Endothelial cell of hepatic sinusoid (primary cell): ENCODE measurements around the gene TRAK2.

Experiments
- in situ Hi-C: cut with HindIII; loops from 2 replicates; pipeline ENCODE4 v1.10.0; 2017; ENCODE audit warnings: low sequenced_read_pairs

The TRAK2 gene

GRCh38 chr2:201419057-201419635 lies 32.1 kb downstream of the TRAK2 start:
- in situ Hi-C loops, result no loop called here

DNA sequence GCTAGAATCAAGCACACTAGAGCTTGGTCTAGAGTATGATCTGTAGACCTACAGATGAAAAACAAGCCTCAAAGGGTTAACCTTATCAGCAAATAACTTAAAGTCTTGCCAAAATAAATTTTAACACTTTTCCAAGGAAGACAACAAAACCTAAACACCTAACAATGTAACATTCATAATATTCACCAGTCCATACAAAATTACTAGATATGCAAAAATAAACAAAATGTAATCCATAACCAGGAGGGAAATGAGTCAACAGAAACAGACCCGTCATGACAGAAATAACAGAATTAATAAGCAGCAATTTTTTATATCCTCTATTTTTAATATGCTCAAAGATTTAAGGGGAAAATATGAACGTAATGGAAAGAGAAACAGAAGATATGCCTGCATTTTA lies 36.1 kb downstream of the TRAK2 start:
- in situ Hi-C loops, result no loop called here

DNA sequence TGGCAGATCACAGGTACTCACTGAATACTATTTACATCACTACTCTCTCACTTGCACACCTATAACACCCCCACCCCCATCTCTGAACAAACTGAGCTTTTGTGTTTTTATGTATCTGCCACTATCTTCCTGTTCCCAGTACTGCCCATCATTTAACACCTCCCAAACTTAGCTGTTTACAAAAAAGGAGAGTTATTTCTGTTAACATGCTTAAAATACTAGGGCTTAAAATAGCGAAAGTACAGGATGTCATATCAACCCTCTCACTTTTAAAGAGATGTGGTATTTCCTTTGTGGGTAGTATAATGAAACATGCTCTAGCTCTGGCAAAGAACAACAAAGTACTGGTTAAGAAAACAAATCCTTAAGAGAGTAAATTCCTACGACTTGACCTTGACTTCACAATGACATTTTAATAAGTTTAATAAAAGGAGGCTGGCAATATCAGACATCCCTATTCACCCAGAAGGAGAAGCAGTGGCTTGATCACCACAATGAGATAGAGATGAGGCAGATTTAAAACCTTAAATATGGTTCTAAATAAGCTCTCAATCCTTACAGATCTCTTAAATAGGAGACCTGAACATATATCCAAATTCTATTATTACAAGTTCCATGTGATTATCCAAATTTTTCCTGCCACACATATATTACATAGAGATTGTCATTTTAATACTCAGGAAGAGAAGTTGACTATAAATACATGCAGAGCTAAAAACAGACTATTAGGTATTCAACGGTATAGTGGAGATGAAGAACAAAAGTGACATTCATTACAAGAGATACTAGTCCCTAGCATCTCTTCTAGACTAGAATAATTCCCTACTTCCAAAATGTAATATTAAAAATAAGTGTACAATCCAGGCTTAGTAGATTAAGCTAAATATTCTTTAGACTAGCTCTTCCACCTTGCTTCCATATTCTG lies 36.9 kb downstream of the TRAK2 start:
- in situ Hi-C loops, result no loop called here

DNA sequence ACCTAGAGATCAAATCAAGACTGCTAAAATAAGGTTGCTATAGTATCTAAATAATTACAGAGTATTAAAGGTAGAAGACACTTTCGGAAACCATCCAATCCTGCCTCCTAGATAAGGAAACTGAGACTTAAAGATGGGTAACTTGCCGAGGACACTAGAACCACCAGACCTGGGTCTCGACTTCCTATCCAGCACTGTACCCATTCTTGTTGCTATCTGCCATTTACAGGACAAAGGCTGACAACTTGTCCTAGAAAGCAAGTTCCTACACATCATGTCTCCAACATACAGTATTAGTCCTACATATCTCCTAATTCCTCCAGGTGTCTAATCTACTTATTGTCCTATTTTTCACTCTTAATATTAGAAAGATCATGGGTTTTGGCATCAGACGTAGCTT lies 37.7 kb downstream of the TRAK2 start:
- in situ Hi-C loops, result no loop called here

DNA sequence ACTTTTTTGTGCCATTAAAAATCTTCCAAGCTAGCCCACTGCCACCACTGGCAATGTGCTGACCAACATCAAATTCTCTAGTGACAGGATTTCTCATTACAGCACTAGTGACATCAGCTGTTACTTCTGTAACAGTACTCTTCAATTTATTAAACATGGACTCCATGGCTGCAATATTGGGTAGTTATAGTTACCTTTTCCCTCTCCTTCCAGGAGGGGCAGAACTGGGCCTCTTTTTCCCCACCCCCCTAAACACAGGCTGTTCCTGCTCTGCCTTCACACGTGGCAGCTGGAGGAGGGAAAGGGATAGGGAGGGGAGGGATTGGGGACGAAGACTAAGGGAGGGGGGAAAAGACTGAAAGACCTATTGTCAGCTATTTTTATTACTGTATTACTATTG lies 38.1 kb downstream of the TRAK2 start:
- in situ Hi-C loops, result no loop called here

GRCh38 chr2:201411421-201411820 lies 39.8 kb downstream of the TRAK2 start:
- in situ Hi-C loops, result no loop called here

DNA sequence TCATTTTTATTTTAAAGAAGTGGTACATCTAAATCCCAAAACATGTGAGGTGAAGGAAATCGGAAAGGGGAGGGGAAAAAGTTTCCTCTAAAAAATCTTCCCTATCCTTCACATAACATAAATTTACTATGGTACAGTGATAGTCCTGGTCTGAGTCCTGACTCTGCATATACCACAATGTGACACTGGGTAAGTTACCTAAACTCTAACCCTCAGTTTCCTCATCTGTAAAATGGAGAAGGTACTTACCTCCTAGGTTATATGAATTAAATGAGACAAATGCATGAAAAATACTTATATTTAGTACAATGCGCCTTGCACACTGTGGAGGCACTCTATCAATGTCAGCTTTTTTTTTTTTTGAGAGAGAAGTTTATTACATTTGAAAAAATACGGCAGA lies 42.3 kb downstream of the TRAK2 start:
- in situ Hi-C loops, result no loop called here

DNA sequence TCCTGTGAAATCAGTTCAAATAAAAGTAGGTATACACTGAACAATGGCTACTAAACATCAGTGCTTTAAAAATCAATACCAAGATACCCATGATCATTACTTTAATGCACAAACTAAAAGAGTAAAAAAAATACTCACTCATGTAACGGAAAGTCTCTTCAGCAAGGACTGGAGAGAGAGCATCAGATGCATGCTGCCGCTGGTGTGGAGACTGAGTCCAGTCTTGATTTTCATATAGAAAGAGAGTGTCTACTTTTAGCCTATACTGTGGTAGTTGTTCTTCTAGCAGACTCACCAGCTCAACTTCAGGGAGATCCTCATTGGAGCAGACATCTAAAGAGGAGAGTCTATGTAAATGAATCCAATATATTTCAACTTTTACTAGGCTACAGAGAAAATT lies 44.0 kb downstream of the TRAK2 start:
- in situ Hi-C loops, result no loop called here

GRCh38 chr2:201406077-201406662 lies 45.1 kb downstream of the TRAK2 start:
- in situ Hi-C loops, result no loop called here

DNA sequence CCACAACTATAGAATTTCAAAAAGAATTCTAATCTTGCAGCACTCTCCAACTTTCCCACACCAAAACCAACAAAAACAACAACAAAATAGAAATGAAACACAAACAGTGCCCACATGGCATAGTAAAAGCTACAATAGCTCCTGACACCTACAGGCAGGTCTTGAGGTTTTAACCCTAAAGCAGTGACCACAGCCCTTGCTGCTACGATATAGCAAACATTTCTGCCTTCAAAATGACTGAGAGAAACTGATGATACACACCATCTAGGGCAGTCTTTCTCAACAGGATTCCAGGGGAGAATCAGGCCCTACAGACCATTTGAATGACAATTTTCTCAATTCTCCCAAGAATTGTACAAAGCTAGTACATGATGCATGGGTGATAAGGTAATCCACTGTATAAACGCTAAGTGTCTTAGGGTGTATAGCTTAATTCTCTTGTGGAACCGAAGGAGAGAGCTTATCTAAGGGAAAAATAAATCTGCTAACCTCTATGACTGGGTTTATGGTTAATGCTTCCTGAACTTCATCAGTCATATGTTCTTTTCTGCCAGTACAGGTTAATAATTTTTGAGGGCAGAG lies 46.5 kb downstream of the TRAK2 start:
- in situ Hi-C loops, result no loop called here

GRCh38 chr2:201403880-201404279 lies 47.4 kb downstream of the TRAK2 start:
- in situ Hi-C loops, result no loop called here

- in situ Hi-C loops, result no loop called here
These were observed 48.4 kb downstream of the TRAK2 start for GRCh38 chr2:201402651-201403562.

- in situ Hi-C loops, result no loop called here
These were observed 49.4 kb downstream of the TRAK2 start for GRCh38 chr2:201401815-201402214.

DNA sequence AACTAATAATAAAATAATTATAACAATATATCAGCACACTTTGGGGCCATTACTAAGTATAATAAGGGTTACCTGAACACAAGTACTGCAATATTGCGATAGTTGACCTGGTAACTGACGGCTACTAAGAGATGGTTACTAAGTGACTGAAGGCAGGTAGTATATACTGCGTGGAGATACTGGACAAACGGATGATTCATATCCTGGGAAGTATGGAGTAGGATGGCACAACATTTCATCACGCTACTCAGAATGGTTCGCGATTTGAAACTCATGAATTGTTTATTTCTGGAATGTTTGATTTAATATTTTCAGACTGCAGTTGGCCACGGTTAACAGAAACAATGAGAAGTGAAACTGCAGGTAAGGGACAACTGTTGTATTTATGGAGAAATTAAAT lies 54.7 kb downstream of the TRAK2 start:
- in situ Hi-C loops, result no loop called here

GRCh38 chr2:201383136-201383535 lies 68.1 kb downstream of the TRAK2 start:
- in situ Hi-C loops, result loop anchor here (10.0 kb wide), 1 partner anchor 62 kb away; no protein-coding TSS in a partner anchor

DNA sequence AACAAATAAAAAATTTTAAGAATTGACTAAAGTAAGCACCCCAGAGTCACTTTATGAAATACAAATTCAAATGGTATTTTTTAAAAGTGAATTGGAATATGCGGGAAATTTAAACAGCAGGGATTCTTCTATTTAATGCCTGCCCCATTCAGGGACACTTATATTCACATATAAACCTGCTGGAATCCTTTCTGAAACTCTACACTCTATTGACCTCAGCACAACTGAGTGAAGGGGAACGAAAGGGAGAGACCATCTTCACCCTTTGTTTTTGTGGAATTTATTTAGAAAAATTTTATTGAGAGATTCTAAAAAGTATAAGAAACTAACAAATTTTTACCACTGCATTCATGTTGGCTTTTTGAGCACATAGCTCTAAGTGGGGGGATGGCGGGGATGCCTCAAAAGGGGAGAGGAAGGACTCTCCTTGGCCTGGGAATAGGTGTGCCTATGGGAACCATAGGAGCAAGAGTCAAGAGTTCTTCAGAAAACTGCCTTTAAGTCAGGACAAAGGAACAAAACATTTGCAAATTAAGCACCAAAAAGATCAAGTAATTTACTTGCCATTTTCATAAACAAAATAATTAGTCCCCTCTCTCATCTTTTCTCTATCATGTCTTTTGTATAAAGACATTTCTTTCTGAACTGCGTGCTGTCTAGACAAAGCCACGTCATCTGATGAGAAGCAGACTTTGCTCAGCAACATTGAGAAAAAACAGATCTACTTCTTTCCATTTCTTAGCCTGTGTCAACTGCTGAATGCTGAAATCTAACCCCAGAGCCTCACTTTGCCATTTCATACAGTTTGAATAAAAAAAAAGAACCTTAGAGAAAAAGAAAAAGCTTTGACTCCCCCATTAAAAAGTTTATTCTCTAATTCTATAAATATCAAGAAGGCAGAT lies 72.5 kb downstream of the TRAK2 start:
- in situ Hi-C loops, result no loop called here

DNA sequence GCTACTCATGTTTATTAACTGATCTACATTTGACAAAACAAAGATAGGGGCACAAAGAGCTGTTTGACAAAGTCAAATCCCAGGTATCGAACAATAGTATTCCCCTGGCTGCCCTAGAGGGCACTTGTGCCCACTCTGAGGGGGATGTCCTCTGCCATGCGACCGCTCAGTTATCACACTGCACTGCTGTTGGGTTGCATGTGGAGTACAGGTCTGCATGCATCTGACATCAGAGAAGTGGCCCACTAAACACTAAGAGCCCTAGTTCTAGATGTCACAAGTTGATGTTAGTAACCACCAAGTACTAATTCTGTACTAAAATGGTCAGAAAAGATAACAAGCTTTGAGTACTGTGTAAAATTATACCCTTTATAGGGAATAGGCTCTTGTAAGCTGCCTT lies 74.0 kb downstream of the TRAK2 start:
- in situ Hi-C loops, result no loop called here

- in situ Hi-C loops, result loop anchor here (10.0 kb wide), 1 partner anchor 455 kb away; no protein-coding TSS in a partner anchor
These were observed 81.5 kb downstream of the TRAK2 start for GRCh38 chr2:201369775-201370174.

DNA sequence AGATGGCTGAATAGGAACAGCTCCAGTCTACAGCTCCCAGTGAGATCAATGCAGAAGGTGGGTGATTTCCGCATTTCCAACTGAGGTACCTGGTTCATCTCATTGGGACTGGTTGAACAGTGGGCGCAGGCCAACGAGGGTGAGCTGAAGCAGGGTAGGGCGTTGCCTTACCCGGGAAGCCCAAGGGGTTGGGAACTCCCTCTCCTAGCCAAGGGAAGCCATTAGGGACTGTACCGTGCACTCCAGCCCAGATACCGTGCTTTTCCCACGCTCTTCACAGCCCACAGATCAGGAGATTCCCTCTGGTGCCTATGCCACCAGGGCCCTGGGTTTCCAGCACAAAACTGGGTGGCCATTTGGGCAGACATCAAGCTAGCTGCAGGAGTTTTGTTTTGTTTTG lies 81.9 kb downstream of the TRAK2 start:
- in situ Hi-C loops, result loop anchor here (10.0 kb wide), 1 partner anchor 455 kb away; no protein-coding TSS in a partner anchor
